ENCODE results near the gene LMTK2.

GRCh38 chr7:98194672-98195457 is 88.2 kb downstream of the LMTK2 start:
- TF ChIP-seq CTCF (IDR thresholded peaks at IDR 0.05 in 8 of 11, conservative IDR thresholded peaks at IDR 0.05 in 3 of 11) (no peak), POLR2A (IDR thresholded peaks at IDR 0.05) (no peak)
